NCI-H345 treated with DMSO at 0.1 percent for 48 hours (cell line): ENCODE results near the gene CHIT1.
"Not testable (repeated sequence)": the region's sequence is repeated elsewhere in the genome, so short reads cannot be mapped to it uniquely, and the experiment has no call there.

Experiments used
- DNase-seq: peaks from one replicate; lab custom pipeline; 2025; ENCODE audit not compliant: unreplicated experiment; lab: John Stamatoyannopoulos, UW

CHIT1 gene

GRCh38 chr1:203266140-203266539 is 36.7 kb upstream of the CHIT1 start:
- DNase-seq, result not testable (repeated sequence)

GRCh38 chr1:203265541-203265940 is 36.1 kb upstream of the CHIT1 start:
- DNase-seq, result no peak

GRCh38 chr1:203264052-203264501 is 34.6 kb upstream of the CHIT1 start:
- DNase-seq, result no peak

- no peak for DNase-seq
These were observed 34.0 kb upstream of the CHIT1 start for GRCh38 chr1:203263496-203263895.

GRCh38 chr1:203256636-203257035 is 27.2 kb upstream of the CHIT1 start:
- DNase-seq, result not testable (repeated sequence)

- not testable (repeated sequence) for DNase-seq
These were observed 25.3 kb upstream of the CHIT1 start for GRCh38 chr1:203254782-203255181.

GRCh38 chr1:203252678-203253077 is 23.2 kb upstream of the CHIT1 start:
- peak; percentile 18 for DNase-seq

GRCh38 chr1:203251466-203251865 is 22.0 kb upstream of the CHIT1 start:
- no peak for DNase-seq

GRCh38 chr1:203250911-203251310 is 21.4 kb upstream of the CHIT1 start:
- no peak for DNase-seq

GRCh38 chr1:203244776-203245175 is 15.3 kb upstream of the CHIT1 start:
- DNase-seq, result no peak

GRCh38 chr1:203241708-203242107 is 12.2 kb upstream of the CHIT1 start:
- not testable (repeated sequence) for DNase-seq

- DNase-seq, result no peak
These were observed 10.2 kb upstream of the CHIT1 start for GRCh38 chr1:203239526-203240305.

GRCh38 chr1:203239081-203239480 is 9.6 kb upstream of the CHIT1 start:
- no peak for DNase-seq

- no peak for DNase-seq
These were observed 9.1 kb upstream of the CHIT1 start for GRCh38 chr1:203238535-203238934.

GRCh38 chr1:203234901-203235300 is 5.4 kb upstream of the CHIT1 start:
- DNase-seq, result not testable (repeated sequence)

GRCh38 chr1:203228670-203229069 is 803 bp downstream of the CHIT1 start:
- no peak for DNase-seq

- DNase-seq, result no peak
These were observed 1.9 kb downstream of the CHIT1 start for GRCh38 chr1:203227371-203228083.

GRCh38 chr1:203225071-203225470 is 4.4 kb downstream of the CHIT1 start:
- no peak for DNase-seq

GRCh38 chr1:203223012-203223775 is 6.3 kb downstream of the CHIT1 start:
- no peak for DNase-seq

- no peak for DNase-seq
These were observed 9.5 kb downstream of the CHIT1 start for GRCh38 chr1:203219934-203220333.

- DNase-seq, result no peak
These were observed 10.3 kb downstream of the CHIT1 start for GRCh38 chr1:203219171-203219570.

GRCh38 chr1:203217668-203218067 is 11.8 kb downstream of the CHIT1 start:
- no peak for DNase-seq
